ENCODE data around the gene LMLN. TPM values are rescaled to one million over a fixed set of nuclear protein-coding genes. Genes with fewer than 3 reads are reported as not detected.

LMLN gene
- total RNA-seq, 2 experiments from 2014 or later = 3.5 to 3.6 TPM

DNA sequence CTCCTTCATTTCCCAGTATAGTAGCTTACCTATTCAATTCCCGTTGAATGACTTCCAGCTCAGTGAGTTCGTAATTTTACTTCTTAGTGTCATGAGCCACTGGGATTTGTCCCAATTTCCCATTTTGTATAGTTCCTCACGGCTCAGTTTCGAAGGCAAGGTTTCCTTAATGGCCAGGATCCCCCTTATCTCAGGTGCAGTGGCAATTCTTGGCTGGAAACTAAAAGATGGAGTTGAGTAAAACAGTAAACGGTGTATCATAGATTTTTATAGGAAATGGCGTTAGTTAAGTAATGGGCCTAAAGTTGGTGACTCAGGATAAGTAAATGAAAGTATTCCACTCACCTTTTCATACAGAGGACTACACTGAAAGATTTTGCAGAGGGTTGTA, 522 bp upstream of the LMLN start:
- Histone ChIP-seq H3K4me3 (ENCODE audit: low read length) (peak overlapping the region; percentile 91), H3K36me3 (ENCODE audit: insufficient read depth, low read length) (peaks cover 36% of the 10 kb centered on the region), H3K9me3 (ENCODE audit: control insufficient read depth in 1 of 2, insufficient read depth in 1 of 2, low read length in 2 of 2) (no peaks in the 10 kb centered on the region), H3K4me1 (ENCODE audit: insufficient read depth, low read length) (peaks cover 36% of the 10 kb centered on the region), H3K27ac (ENCODE audit: low read depth in 1 of 2, low read length in 2 of 2) (peak overlapping the region; percentile 34 to 66), H3K27me3 (ENCODE audit: control insufficient read depth in 1 of 2, insufficient read depth in 2 of 2, low read length in 2 of 2) (no peaks in the 10 kb centered on the region)
- TF ChIP-seq, protein P1, sequence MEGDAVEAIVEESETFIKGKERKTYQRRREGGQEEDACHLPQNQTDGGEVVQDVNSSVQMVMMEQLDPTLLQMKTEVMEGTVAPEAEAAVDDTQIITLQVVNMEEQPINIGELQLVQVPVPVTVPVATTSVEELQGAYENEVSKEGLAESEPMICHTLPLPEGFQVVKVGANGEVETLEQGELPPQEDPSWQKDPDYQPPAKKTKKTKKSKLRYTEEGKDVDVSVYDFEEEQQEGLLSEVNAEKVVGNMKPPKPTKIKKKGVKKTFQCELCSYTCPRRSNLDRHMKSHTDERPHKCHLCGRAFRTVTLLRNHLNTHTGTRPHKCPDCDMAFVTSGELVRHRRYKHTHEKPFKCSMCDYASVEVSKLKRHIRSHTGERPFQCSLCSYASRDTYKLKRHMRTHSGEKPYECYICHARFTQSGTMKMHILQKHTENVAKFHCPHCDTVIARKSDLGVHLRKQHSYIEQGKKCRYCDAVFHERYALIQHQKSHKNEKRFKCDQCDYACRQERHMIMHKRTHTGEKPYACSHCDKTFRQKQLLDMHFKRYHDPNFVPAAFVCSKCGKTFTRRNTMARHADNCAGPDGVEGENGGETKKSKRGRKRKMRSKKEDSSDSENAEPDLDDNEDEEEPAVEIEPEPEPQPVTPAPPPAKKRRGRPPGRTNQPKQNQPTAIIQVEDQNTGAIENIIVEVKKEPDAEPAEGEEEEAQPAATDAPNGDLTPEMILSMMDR (IDR thresholded peaks at IDR 0.05) = no peak
- Mint-ChIP-seq H3K36me3 (ENCODE audit: low read depth) (peaks cover 46% of the 10 kb centered on the region), H3K4me1 (ENCODE audit: low read depth) (peaks cover 57% of the 10 kb centered on the region), H3K27ac (peak overlapping the region; percentile 95), H3K27me3 (no peaks in the 10 kb centered on the region), H3K4me3 (peak overlapping the region; percentile 90), H3K9me3 (no peaks in the 10 kb centered on the region)
- POLR2A ChIA-PET = interaction anchor here (5.1 kb wide), 1 partner anchor 10 kb away, joined by 41 read pairs; the partner anchor contains the start of gene RPL35A
- DNase-seq = no peak
- CTCF ChIA-PET = interaction anchor here (1.2 kb wide), 1 partner anchor 17 kb away, joined by 3 read pairs; no protein-coding TSS in a partner anchor
- no peak for ATAC-seq (ENCODE audit: poor library complexity)
- intact Hi-C loops (cut with DNase I, micrococcal nuclease) = loop anchor here (10.0 kb wide), 2 partner anchors 125 to 665 kb away; partner anchors contain the start of gene DLG1 (in 1 of the 2)

DNA sequence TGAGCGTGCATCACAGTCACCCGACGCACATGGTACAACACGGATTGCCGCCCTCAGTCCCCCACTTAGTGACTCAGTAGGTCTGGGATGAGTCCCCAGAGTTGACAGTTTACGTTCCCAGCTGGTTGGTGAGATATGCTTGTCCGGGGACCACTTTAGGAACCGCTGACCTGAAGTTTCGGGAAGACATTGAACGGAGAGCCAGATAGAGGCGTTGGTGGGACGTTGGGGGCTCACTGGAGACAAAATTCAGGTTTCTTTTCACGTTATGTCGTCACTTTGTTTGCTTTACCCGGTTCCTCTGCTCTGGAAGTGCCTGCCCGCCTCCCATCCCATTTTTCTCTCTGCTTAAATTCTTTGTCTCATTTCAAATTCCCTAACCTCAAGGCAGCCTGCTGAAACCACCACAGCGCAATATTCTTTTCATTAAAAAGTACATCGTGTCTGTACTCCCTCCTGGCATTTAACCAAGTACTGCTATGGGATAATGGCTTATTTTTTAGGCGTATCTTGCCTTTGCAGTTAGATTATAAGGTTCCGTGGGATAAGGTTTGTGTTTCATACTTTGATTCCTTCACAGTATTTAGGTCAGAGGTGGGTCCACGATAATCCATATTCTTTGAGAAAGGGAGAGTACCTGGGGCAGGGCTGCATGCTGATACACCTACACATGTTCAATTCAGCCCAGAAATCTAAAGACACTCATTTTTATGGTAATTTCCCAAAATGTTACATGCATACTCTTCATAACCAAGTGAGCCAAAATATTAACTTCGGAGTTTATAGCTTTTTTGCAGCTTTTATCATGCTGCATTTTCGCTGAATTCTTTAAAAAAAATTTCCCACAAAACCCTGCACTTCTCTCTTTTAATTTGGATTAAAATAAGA, 921 bp downstream of the LMLN start:
- H3K27ac Mint-ChIP-seq = peak overlapping the region; percentile 95
- H3K4me1 Mint-ChIP-seq (ENCODE audit: low read depth) = peaks cover 46% of the 10 kb centered on the region
- peaks cover 32% of the 10 kb centered on the region for H3K36me3 Mint-ChIP-seq (ENCODE audit: low read depth)
- Histone ChIP-seq H3K36me3 (ENCODE audit: insufficient read depth, low read length) (peaks cover 21% of the 10 kb centered on the region), H3K4me3 (ENCODE audit: low read length) (peak overlapping the region; percentile 91), H3K27ac (ENCODE audit: low read depth in 1 of 2, low read length in 2 of 2) (peak overlapping the region; percentile 60 to 84), H3K27me3 (ENCODE audit: control insufficient read depth in 1 of 2, insufficient read depth in 2 of 2, low read length in 2 of 2) (no peaks in the 10 kb centered on the region), H3K4me1 (ENCODE audit: insufficient read depth, low read length) (peaks cover 36% of the 10 kb centered on the region), H3K9me3 (ENCODE audit: control insufficient read depth in 1 of 2, insufficient read depth in 1 of 2, low read length in 2 of 2) (no peaks in the 10 kb centered on the region)
- POLR2A ChIA-PET = interaction anchor here (1.4 to 5.1 kb wide), 2 partner anchors 8 to 11 kb away, joined by 4 to 41 read pairs; partner anchors contain the start of gene RPL35A
- TF ChIP-seq, protein P1 (IDR thresholded peaks at IDR 0.05) = no peak
- intact Hi-C loops (cut with DNase I, micrococcal nuclease) = loop anchor here in 1 of 2 experiments (1.0 kb wide), 1 partner anchor 11 kb away; the partner anchor contains the start of gene RPL35A
- peak overlapping the region; percentile 90 for H3K4me3 Mint-ChIP-seq
- no peaks in the 10 kb centered on the region for H3K27me3 Mint-ChIP-seq
- DNase-seq = no peak
- CTCF ChIA-PET = interaction anchor here (1.1 to 1.2 kb wide), 3 partner anchors 14 to 119 kb away, joined by 3 to 4 read pairs (median 3); no protein-coding TSS in a partner anchor
- no peaks in the 10 kb centered on the region for H3K9me3 Mint-ChIP-seq
- ATAC-seq (ENCODE audit: poor library complexity) = no peak

DNA sequence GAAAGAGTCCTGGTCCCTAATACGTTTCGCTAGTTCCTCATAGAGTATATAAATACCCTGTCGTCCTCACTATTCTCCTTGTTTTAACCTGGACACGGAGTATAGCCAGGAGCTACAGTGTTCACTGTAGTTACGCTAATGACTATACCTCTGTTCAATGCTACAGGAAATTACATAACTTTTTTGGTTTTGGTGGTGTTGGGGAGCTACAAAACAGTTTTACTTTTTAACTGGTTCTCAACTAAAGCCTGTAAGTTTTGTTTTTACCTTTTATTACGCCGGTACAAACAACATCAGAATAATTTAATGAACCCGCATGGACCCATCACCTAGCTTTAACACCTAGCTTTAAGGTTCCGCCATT, 1.5 kb downstream of the LMLN start:
- POLR2A ChIA-PET = interaction anchor here (1.4 to 5.1 kb wide), 2 partner anchors 9 to 12 kb away, joined by 4 to 41 read pairs; partner anchors contain the start of gene RPL35A
- H3K4me3 ChIP-seq (ENCODE audit: low read length) = peak overlapping the region; percentile 8

More for the DNA sequence above, 1.5 kb downstream of the LMLN start:
- H3K4me1 ChIP-seq (ENCODE audit: insufficient read depth, low read length) = peaks cover 36% of the 10 kb centered on the region
- peak in 3 of 14 experiments; percentile 38 to 48 (median 43) for DNase-seq
- no peaks in the 10 kb centered on the region for H3K9me3 ChIP-seq (ENCODE audit: control insufficient read depth in 1 of 2, insufficient read depth in 1 of 2, low read length in 2 of 2)
- TF ChIP-seq, protein P1 (IDR thresholded peaks at IDR 0.05) = no peak
- H3K9me3 Mint-ChIP-seq = no peaks in the 10 kb centered on the region
- H3K27me3 Mint-ChIP-seq = no peaks in the 10 kb centered on the region
- CTCF ChIA-PET = interaction anchor here (1.1 to 1.2 kb wide), 3 partner anchors 14 to 119 kb away, joined by 3 to 4 read pairs (median 3); no protein-coding TSS in a partner anchor
- ATAC-seq (ENCODE audit: poor library complexity) = no peak
- intact Hi-C loops (cut with DNase I, micrococcal nuclease) = no loop called here
- no peak overlapping the region for H3K27ac ChIP-seq (ENCODE audit: low read depth in 1 of 2, low read length in 2 of 2)
- peaks cover 26% of the 10 kb centered on the region for H3K36me3 Mint-ChIP-seq (ENCODE audit: low read depth)
- H3K27me3 ChIP-seq (ENCODE audit: control insufficient read depth in 1 of 2, insufficient read depth in 2 of 2, low read length in 2 of 2) = no peaks in the 10 kb centered on the region
- H3K27ac Mint-ChIP-seq = peak overlapping the region; percentile 95
- peaks cover 15% of the 10 kb centered on the region for H3K36me3 ChIP-seq (ENCODE audit: insufficient read depth, low read length)
- peak overlapping the region; percentile 90 for H3K4me3 Mint-ChIP-seq
- H3K4me1 Mint-ChIP-seq (ENCODE audit: low read depth) = peaks cover 46% of the 10 kb centered on the region
